Upper lobe of right lung (tissue), 1 donor: Measurements from ENCODE around the gene SLC28A3. TPM values are rescaled to one million over a fixed set of nuclear protein-coding genes. Genes with fewer than 3 reads are reported as not detected.
"Not testable (repeated sequence)": the region's sequence is repeated elsewhere in the genome, so short reads cannot be mapped to it uniquely, and the experiment has no call there.

ENCODE experiments used
- ATAC-seq: fragments of 200-7000 bp; cut with Tn5 transposase; one replicate; pipeline ENCODE4 v1.9.1; 2020; ENCODE audit warnings: mild to moderate bottlenecking, moderate library complexity
- DNase-seq: peaks from one replicate; pipeline ENCODE4 v3.0.0-alpha.2; 2020
- H3K27ac ChIP-seq: fragments of 200-600 bp; one replicate; pipeline ENCODE4 v1.8.0; 2022
- H3K27me3 ChIP-seq: fragments of 200-600 bp; one replicate; pipeline ENCODE4 v1.8.0; 2022; ENCODE audit warnings: mild to moderate bottlenecking
- H3K36me3 ChIP-seq: fragments of 200-600 bp; one replicate; pipeline ENCODE4 v1.8.0; 2022
- H3K4me1 ChIP-seq: fragments of 200-600 bp; one replicate; pipeline ENCODE4 v1.8.0; 2022
- H3K4me3 ChIP-seq: fragments of 200-600 bp; one replicate; pipeline ENCODE4 v1.8.0; 2022; ENCODE audit warnings: mild to moderate bottlenecking
- H3K9me3 ChIP-seq: fragments of 200-600 bp; one replicate; pipeline ENCODE4 v1.8.0; 2022
- CTCF ChIP-seq: fragments of 200-600 bp; IDR thresholded peaks from one replicate; pipeline ENCODE4 v1.8.0; 2022; ENCODE audit warnings: antibody characterized with exemption
- intact Hi-C: fragments of 100-400 bp; cut with DNase I; formaldehyde crosslinking; loops from one replicate; pipeline ENCODE4 v1.11.0; 2022
- total RNA-seq: library from RNA; stranded (reverse); fragmentation: NEBNext Ultra II Directional; extraction: Animal tissue kit (Norgen Biotek cat#: 25700); gene quantifications from one replicate; pipeline ENCODE4 v1.2.1, GENCODE V29; 2021
- donor health status: DM: no; HTN: yes; CAD: no; lungs with severe emphysema.

SLC28A3 gene
- total RNA-seq, 1 donor from 2014 or later = 1.6 TPM

- Histone ChIP-seq H3K27me3 (no peaks in the 10 kb centered on the region), H3K4me3 (no peak overlapping the region), H3K27ac (no peak overlapping the region), H3K4me1 (no peaks in the 10 kb centered on the region), H3K36me3 (no peaks in the 10 kb centered on the region), H3K9me3 (no peaks in the 10 kb centered on the region)
- no peak for TF ChIP-seq CTCF
- intact Hi-C loops = no loop called here
- DNase-seq (no peak), ATAC-seq (peak; percentile 38)
Observed at GRCh38 chr9:84374013-84374412, 33.5 kb upstream of the SLC28A3 start.

GRCh38 chr9:84371737-84372136 lies 31.2 kb upstream of the SLC28A3 start:
- ATAC-seq (peak; percentile 90), DNase-seq (no peak)
- H3K4me1 ChIP-seq = no peaks in the 10 kb centered on the region
- TF ChIP-seq CTCF = no peak
- no peaks in the 10 kb centered on the region for H3K27me3 ChIP-seq
- intact Hi-C loops = no loop called here
- no peaks in the 10 kb centered on the region for H3K9me3 ChIP-seq
- H3K4me3 ChIP-seq = no peak overlapping the region
- no peaks in the 10 kb centered on the region for H3K36me3 ChIP-seq
- no peak overlapping the region for H3K27ac ChIP-seq

- Histone ChIP-seq H3K36me3 (no peaks in the 10 kb centered on the region), H3K27ac (no peak overlapping the region), H3K4me3 (no peak overlapping the region), H3K4me1 (no peaks in the 10 kb centered on the region), H3K27me3 (no peaks in the 10 kb centered on the region), H3K9me3 (no peaks in the 10 kb centered on the region)
- ATAC-seq (peak; percentile 54), DNase-seq (no peak)
- intact Hi-C loops = no loop called here
- TF ChIP-seq CTCF = no peak
Observed at GRCh38 chr9:84368601-84369000, 28.0 kb upstream of the SLC28A3 start.

- not testable (repeated sequence) for H3K9me3 ChIP-seq
Observed at GRCh38 chr9:84367726-84368125, 27.2 kb upstream of the SLC28A3 start.

GRCh38 chr9:84366683-84367082 lies 26.1 kb upstream of the SLC28A3 start:
- ATAC-seq (peak; percentile 35), DNase-seq (no peak)
- intact Hi-C loops = no loop called here
- H3K4me3 ChIP-seq = no peak overlapping the region
- no peaks in the 10 kb centered on the region for H3K36me3 ChIP-seq
- TF ChIP-seq CTCF = no peak
- no peak overlapping the region for H3K27ac ChIP-seq
- H3K27me3 ChIP-seq = no peaks in the 10 kb centered on the region
- no peaks in the 10 kb centered on the region for H3K4me1 ChIP-seq
- no peaks in the 10 kb centered on the region for H3K9me3 ChIP-seq

More at GRCh38 chr9:84367726-84368125, 27.2 kb upstream of the SLC28A3 start:
- ATAC-seq, DNase-seq, H3K4me3 ChIP-seq, intact Hi-C loops, H3K27me3 ChIP-seq, H3K4me1 ChIP-seq, H3K36me3 ChIP-seq, H3K27ac ChIP-seq: not testable (repeated sequence)

GRCh38 chr9:84364894-84365490 lies 24.4 kb upstream of the SLC28A3 start:
- ATAC-seq, H3K27ac ChIP-seq, H3K36me3 ChIP-seq, H3K27me3 ChIP-seq, H3K4me1 ChIP-seq, H3K9me3 ChIP-seq, intact Hi-C loops, H3K4me3 ChIP-seq, DNase-seq: not testable (repeated sequence)

- H3K27me3 ChIP-seq = no peaks in the 10 kb centered on the region
- no peaks in the 10 kb centered on the region for H3K9me3 ChIP-seq
- H3K4me1 ChIP-seq = no peaks in the 10 kb centered on the region
- H3K4me3 ChIP-seq = no peak overlapping the region
- no peaks in the 10 kb centered on the region for H3K36me3 ChIP-seq
- ATAC-seq = no peak
- intact Hi-C loops = no loop called here
- DNase-seq = no peak
- TF ChIP-seq CTCF = no peak
- H3K27ac ChIP-seq = no peak overlapping the region
Observed at GRCh38 chr9:84361645-84362044, 21.1 kb upstream of the SLC28A3 start.
